HG03520 (cell line): ENCODE results near the gene VAV1.
A peak's percentile ranks its signal among the peaks of the same experiment; 100 is the strongest.
"Not testable (repeated sequence)": the region's sequence is repeated elsewhere in the genome, so short reads cannot be mapped to it uniquely, and the experiment has no call there.

ENCODE experiments used
- ATAC-seq: cut with Tn5 transposase; IDR thresholded peaks from one replicate; pipeline ENCODE4 v1.9.1; 2021; ENCODE audit warnings: mild to moderate bottlenecking, moderate library complexity; ENCODE audit not compliant: unreplicated experiment

Gene VAV1

DNA sequence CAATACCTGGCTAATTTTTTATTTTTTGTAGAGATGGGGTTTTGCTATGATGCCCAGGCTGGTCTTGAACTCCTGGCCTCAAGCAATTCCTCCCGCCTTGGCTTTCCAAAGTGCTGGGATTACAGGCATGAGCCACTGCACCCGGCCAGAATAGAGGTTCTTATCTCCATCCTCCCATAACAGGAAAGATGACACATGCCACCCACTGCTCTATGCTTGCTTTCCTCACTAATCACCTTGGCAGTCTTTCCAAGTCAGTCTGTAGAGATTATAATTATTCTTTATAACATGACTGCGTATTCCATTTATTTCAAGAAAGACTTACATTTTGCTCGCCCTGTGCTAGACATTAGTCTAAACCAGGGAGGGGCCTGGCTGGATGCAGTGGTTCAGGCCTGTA lies 6.7 kb downstream of the VAV1 start:
- no peak for ATAC-seq

DNA sequence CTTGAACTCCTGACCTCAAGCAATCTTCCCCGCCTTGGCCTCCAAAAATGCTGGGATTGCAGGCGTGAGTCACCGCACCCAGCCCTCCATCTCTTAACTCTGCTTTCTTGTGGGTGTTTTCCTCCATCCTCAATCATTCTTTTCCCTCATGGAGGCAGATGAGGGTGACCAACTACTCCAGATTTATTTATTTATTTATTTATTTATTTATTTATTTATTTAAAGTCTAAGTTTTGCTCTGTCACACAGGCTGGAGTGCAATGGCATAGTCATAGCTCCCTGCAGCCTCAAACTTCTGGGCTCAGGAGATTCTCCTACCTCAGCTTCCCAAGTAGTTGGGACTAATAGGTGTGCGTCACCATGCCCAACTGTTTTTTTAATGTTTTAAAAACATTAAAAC lies 14.9 kb downstream of the VAV1 start:
- ATAC-seq: no peak

DNA sequence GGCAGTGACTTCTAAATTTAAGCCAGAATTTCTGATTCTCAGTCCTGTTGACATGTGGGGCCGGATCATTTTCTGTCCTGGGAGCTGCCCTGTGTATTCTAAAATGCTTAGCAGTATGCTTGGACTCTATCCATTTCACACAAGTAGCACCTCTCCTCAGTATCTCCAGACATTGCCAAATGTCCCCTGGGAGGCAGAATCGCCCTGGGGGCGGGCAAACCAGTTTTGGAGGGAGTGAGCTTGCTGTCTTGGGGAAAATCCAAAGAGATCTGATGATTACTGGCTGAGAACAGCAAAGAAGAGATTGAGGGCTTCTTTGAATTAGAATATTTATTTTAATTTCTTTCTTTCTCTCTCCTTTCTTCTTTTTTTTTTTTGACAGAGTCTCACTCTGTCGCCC lies 16.4 kb downstream of the VAV1 start:
- no peak for ATAC-seq

GRCh38 chr19:6790194-6791128 lies 18.0 kb downstream of the VAV1 start:
- no peak for ATAC-seq

GRCh38 chr19:6791237-6791636 lies 18.7 kb downstream of the VAV1 start:
- no peak for ATAC-seq

GRCh38 chr19:6793411-6793810 lies 20.9 kb downstream of the VAV1 start:
- no peak for ATAC-seq

DNA sequence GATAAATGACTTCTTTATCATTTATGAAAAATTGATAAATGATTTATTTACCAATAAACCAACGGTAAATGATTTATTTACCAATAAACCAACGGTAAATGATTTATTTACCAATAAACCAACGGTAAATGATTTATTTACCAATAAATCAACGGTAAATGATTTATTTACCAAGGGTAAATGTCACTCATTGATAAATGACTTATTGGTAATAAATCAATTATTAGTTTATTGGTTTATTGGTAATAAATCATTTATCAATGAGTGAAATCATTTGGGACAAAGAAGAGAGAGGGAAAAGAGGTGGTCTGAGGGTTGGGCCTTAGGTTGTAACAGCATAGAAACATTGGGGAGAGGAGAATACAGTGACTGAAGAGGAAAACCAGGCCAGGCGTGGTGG lies 21.5 kb downstream of the VAV1 start:
- no peak for ATAC-seq

- no peak for ATAC-seq
These were observed 22.4 kb downstream of the VAV1 start for GRCh38 chr19:6794686-6795431.

DNA sequence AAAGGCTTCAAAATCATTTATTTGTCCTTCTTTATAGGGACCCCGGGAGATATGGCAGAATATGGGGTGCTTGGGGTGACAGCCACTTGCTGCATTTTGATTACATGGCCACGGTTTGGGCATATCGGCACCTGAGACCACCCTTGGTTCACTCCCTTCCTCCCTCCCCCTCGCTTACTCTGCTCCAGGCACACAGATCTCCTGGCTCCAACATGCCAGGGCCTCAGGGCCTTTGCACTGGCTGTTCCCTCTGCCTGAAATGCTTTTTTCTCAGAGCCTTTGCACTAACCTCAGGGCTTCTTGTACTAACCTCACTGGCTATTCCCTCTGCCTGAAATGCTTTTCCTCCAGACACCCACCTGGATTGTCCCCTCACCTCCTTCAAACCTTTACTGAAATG lies 23.8 kb downstream of the VAV1 start:
- no peak for ATAC-seq

- no peak for ATAC-seq
These were observed 25.1 kb downstream of the VAV1 start for GRCh38 chr19:6797646-6798045.

DNA sequence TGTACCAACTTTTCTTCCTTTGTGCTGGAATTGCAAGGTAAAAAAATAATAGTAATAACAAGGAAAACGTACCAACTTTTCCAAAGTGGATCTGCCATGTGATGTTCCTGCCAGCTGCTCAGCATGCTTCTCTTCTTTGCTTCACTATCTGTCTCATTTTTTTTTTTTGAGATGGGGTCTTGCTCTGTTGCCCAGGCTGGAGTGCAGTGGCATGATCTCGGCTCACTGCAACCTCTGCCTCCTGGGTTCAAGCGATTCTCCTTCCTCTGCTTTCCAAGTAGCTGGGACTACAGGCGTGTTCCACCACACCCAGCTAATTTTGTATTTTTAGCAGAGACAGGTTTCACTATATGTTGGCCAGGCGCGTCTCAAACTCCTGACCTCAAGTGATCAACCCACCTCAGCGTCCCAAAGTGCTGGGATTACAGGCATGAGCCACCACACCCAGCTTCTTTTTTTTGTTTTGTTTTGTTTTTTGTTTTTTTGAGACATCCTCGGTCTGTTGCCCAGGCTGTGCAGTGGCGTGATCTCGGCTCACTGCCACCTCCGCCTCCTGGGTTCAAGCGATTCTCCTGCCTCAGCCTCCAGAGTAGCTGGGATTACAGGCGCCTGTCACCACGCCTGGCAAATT lies 27.8 kb downstream of the VAV1 start:
- not testable (repeated sequence) for ATAC-seq

GRCh38 chr19:6800991-6801484 lies 28.5 kb downstream of the VAV1 start:
- ATAC-seq: peak; percentile 14

DNA sequence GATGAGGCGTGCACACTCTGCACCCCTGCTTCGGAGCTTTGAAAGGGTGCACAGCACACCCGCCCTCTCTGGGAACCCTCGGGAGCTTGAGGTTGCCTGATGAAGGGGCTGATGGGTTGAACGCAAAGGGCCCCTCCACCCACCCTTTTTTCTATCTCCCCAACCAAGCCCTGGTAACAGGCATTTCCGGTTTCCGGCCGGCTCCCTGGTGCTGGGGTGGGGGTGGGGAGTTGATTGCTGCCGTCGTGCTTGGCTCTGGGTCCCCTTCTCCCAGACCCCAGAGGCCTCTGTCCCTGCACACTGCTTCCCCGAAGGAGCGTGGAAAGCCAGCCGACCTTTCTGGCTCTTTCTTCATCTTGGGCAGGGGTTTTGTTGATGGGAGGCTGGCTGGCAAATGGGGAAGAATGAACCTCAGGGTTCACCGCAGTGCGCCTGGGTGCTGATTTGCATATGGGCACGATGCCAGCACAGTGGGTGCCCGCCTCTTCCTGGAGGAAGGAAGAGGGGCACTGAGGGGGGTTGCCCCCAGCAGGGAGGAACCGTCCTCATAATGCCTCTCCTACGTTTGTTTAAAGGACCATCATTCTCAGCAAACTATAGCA lies 29.1 kb downstream of the VAV1 start:
- ATAC-seq: peak; percentile 40

DNA sequence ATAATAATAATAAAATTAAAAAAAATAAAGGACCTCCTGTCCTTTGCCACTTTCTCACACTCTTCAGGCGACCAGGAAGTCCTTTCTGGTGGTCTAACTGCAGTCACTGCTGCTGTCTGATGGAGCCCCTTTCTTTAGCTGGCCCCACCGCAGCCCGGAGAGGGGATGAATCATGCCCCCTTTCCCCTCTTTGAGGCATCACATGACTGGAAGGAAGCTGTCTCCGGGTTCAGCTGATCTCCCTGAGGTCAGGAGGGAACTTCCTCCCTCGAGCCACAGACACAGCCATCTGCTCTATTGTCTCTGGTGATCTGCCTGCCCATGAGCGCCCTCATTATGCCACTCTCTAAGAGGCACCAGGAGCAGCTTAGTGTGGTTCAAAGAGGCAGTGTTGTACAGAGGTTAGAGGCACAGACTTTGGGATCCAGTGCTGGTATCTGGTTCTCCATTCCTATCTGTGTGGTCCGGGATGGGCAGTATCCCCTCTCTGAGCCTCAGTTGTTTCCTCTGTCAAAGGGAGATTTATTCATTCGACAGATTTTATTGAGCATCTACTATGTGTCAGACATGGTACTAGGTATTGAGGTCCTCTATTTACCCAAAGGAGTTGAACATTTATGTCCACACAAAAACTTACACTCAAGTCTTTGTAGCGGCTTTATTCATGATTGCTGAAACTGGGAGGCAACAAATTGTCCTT lies 30.0 kb downstream of the VAV1 start:
- ATAC-seq: peak; percentile 38

GRCh38 chr19:6803036-6803404 lies 30.5 kb downstream of the VAV1 start:
- no peak for ATAC-seq

DNA sequence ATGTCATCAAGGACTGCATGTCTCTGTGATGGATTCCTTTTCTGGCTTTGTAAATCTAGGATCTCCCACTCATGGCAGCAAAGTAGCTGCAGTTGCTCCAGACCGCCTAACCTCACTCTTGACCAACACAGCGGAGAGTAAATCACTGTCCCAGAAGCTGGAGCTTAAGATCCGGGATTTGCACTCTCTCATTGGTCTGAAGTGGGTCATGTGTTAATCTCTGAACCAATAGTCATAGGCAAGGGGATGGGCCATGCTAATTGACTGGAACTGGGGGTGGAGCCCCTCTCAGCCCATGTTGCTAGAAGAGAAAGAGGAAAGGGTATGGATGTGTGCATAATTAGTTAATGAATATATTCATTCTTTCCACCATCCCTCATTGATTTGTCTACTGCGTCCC lies 34.0 kb downstream of the VAV1 start:
- no peak for ATAC-seq

DNA sequence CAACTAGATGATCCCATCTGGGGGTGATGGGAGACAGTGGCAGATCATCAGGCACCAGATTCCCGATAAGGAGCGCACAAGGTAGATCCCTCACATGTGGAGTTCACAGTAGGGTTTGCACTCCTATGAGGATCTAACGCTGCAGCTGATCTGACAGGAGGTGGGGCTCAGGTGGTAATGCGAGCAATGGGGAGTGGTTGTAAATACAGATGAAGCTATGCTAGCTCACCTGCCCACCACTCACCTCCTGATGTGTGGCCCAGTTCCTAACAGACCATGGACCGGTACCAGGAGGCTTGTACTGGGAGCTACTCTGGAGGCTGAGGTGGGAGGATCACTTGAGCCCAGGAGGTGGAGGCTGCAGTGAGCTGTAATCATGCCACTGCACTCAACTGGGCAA lies 34.8 kb downstream of the VAV1 start:
- no peak for ATAC-seq

GRCh38 chr19:6808494-6808893 lies 36.0 kb downstream of the VAV1 start:
- ATAC-seq: no peak

- no peak for ATAC-seq
These were observed 36.8 kb downstream of the VAV1 start for GRCh38 chr19:6809262-6809661.

- no peak for ATAC-seq
These were observed 38.9 kb downstream of the VAV1 start for GRCh38 chr19:6811378-6811777.

DNA sequence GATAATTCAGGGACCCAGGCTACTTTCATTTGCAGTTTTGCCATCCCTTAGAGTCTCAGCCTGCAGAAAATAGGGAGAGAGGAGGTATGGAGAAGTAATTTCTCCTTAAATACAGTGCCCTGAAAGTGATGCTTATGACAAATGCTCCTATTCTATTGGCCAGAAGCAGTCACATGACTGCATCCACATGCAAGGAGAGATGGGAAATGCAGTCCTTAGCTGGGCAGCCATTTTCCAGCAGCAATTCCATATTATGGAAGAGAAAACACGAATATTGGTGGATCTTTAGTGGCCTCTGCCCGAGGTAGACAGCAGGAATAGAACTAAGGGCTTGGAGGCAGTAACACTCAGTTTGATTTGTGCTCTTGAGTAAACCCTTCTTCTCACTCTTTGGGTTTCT lies 39.4 kb downstream of the VAV1 start:
- no peak for ATAC-seq
